Testis (tissue), 2 donors: ENCODE data around the gene BTBD17.

ENCODE experiments used
- POLR2A ChIP-seq: fragments of 450-650 bp; IDR thresholded peaks from one replicate; pipeline ENCODE4 v1.6.1; 2017; ENCODE audit warnings: antibody characterized with exemption, mild to moderate bottlenecking, moderate library complexity
- TF ChIP-seq, protein P1 (sequence below), 3 experiments: fragments of 450-650 bp in 2 of 3; fragments of 200-600 bp in 1 of 3; sonication (generic) in 1 of 3; IDR thresholded peaks; one replicate each; pipeline ENCODE4 v1.5.1; 2016 to 2019; ENCODE audit warnings: antibody characterized with exemption in 3 of 3, mild to moderate bottlenecking in 2 of 3, moderate library complexity in 1 of 3

- TF ChIP-seq, protein P1, sequence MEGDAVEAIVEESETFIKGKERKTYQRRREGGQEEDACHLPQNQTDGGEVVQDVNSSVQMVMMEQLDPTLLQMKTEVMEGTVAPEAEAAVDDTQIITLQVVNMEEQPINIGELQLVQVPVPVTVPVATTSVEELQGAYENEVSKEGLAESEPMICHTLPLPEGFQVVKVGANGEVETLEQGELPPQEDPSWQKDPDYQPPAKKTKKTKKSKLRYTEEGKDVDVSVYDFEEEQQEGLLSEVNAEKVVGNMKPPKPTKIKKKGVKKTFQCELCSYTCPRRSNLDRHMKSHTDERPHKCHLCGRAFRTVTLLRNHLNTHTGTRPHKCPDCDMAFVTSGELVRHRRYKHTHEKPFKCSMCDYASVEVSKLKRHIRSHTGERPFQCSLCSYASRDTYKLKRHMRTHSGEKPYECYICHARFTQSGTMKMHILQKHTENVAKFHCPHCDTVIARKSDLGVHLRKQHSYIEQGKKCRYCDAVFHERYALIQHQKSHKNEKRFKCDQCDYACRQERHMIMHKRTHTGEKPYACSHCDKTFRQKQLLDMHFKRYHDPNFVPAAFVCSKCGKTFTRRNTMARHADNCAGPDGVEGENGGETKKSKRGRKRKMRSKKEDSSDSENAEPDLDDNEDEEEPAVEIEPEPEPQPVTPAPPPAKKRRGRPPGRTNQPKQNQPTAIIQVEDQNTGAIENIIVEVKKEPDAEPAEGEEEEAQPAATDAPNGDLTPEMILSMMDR (IDR thresholded peaks at IDR 0.05) = no peak
- TF ChIP-seq POLR2A = no peak
Measured at GRCh38 chr17:74334393-74335039, 27.2 kb downstream of the BTBD17 start.
